Neuronal stem cell (in vitro differentiated cells): ENCODE measurements around the gene LAMP1.
A peak's percentile ranks its signal among the peaks of the same experiment; 100 is the strongest.

Experiments used
- DNase-seq: peaks from one replicate; pipeline ENCODE4 v3.0.0-alpha.2; 2013; ENCODE audit warnings: low spot score
- H2AFZ ChIP-seq: one replicate; pipeline ENCODE4 v1.6.1; 2013; ENCODE audit warnings: mild to moderate bottlenecking, low read length, inconsistent platforms
- H2AK5ac ChIP-seq: 2 replicates; pipeline ENCODE4 v1.6.1; 2013; ENCODE audit warnings: low read depth, mild to moderate bottlenecking, inconsistent platforms, low read length, moderate library complexity, mixed read lengths
- H2BK120ac ChIP-seq: 2 replicates; pipeline ENCODE4 v1.6.1; 2013; ENCODE audit warnings: low read depth, mild to moderate bottlenecking, inconsistent platforms, low read length, moderate library complexity, mixed read lengths
- H2BK12ac ChIP-seq: one replicate; pipeline ENCODE4 v1.6.1; 2013; ENCODE audit warnings: low read length, inconsistent platforms
- H2BK15ac ChIP-seq: 2 replicates; pipeline ENCODE4 v1.6.1; 2013; ENCODE audit warnings: mild to moderate bottlenecking, low read length, inconsistent platforms, mixed read lengths
- H2BK5ac ChIP-seq: one replicate; pipeline ENCODE4 v1.6.1; 2013; ENCODE audit warnings: inconsistent platforms, mild to moderate bottlenecking, low read length, moderate library complexity
- H3K14ac ChIP-seq: one replicate; pipeline ENCODE4 v1.6.1; 2013; ENCODE audit warnings: low read length, inconsistent platforms
- H3K18ac ChIP-seq: 2 replicates; pipeline ENCODE4 v1.6.1; 2013; ENCODE audit warnings: low read length, inconsistent platforms
- H3K23ac ChIP-seq: 2 replicates; pipeline ENCODE4 v1.6.1; 2013; ENCODE audit warnings: low read depth, mild to moderate bottlenecking, mixed read lengths, low read length, inconsistent platforms; ENCODE audit not compliant: poor library complexity
- H3K27ac ChIP-seq: replicated peaks from 3 replicates; pipeline ENCODE4 v1.5.1; 2013; ENCODE audit warnings: low read length, inconsistent platforms
- H3K27me3 ChIP-seq, 3 experiments: 2 replicates each; pipeline ENCODE4 v1.6.1; 2013; ENCODE audit warnings: low read length in 3 of 3, mild to moderate bottlenecking in 2 of 3, inconsistent platforms in 1 of 3, low read depth in 1 of 3, mixed read lengths in 1 of 3, moderate library complexity in 1 of 3; ENCODE audit not compliant: control insufficient read depth in 3 of 3, insufficient read depth in 3 of 3
- H3K36me3 ChIP-seq, 2 donors: replicated peaks in 1 of 2; 2 replicates each; pipeline ENCODE4 v1.6.1; 2013; ENCODE audit warnings: low read length in 2 of 2; ENCODE audit not compliant: control insufficient read depth in 2 of 2, insufficient read depth in 2 of 2
- H3K4ac ChIP-seq: 2 replicates; pipeline ENCODE4 v1.6.1; 2013; ENCODE audit warnings: inconsistent platforms, mild to moderate bottlenecking, low read length, moderate library complexity
- H3K4me1 ChIP-seq, 2 donors: 1 replicate in 1 of 2; 2 replicates in 1 of 2; pipeline ENCODE4 v1.6.1; 2013; ENCODE audit warnings: low read length in 2 of 2, low read depth in 1 of 2; ENCODE audit not compliant: control insufficient read depth in 2 of 2, insufficient read depth in 1 of 2
- H3K4me2 ChIP-seq: one replicate; pipeline ENCODE4 v1.6.1; 2013; ENCODE audit warnings: mild to moderate bottlenecking, low read length, inconsistent platforms; ENCODE audit not compliant: insufficient read depth, poor library complexity, severe bottlenecking
- H3K4me3 ChIP-seq, 2 donors: 2 replicates each; pipeline ENCODE4 v1.5.1; 2013; ENCODE audit warnings: low read length in 2 of 2, mild to moderate bottlenecking in 2 of 2, inconsistent platforms in 1 of 2, moderate library complexity in 1 of 2
- H3K79me1 ChIP-seq: one replicate; pipeline ENCODE4 v1.6.1; 2013; ENCODE audit warnings: low read depth, mild to moderate bottlenecking, inconsistent platforms, low read length, moderate library complexity
- H3K9ac ChIP-seq: one replicate; pipeline ENCODE4 v1.6.1; 2013; ENCODE audit warnings: mild to moderate bottlenecking, low read depth, low read length, inconsistent platforms; ENCODE audit not compliant: poor library complexity
- H3K9me3 ChIP-seq, 2 donors: replicated peaks in 1 of 2; 2 replicates each; pipeline versions ENCODE3 to v1.6.1; 2013; ENCODE audit warnings: low read length in 2 of 2, mild to moderate bottlenecking in 2 of 2, inconsistent platforms in 1 of 2, low read depth in 1 of 2, mixed read lengths in 1 of 2, moderate library complexity in 1 of 2; ENCODE audit not compliant: control insufficient read depth in 2 of 2, insufficient read depth in 1 of 2
- H4K8ac ChIP-seq: one replicate; pipeline ENCODE4 v1.6.1; 2013; ENCODE audit warnings: low read depth, mild to moderate bottlenecking, inconsistent platforms, low read length, moderate library complexity
- H4K91ac ChIP-seq: one replicate; pipeline ENCODE4 v1.6.1; 2013; ENCODE audit warnings: low read length, low read depth, mild to moderate bottlenecking, inconsistent platforms; ENCODE audit not compliant: poor library complexity
- WGBS, 2 donors: extraction: QIAGEN DNeasy Blood & Tissue Kit; methylation state at CpG; one replicate each; pipeline ENCODE4 v1.1.7; 2013; ENCODE audit warnings: missing lambda C conversion rate in 2 of 2, mixed read lengths in 1 of 2; ENCODE audit not compliant: insufficient read length in 2 of 2, insufficient replicate concordance in 1 of 2; ENCODE audit errors: extremely low coverage in 2 of 2; 5-methylcytosine and 5-hydroxymethylcytosine counted together

LAMP1 gene

DNA sequence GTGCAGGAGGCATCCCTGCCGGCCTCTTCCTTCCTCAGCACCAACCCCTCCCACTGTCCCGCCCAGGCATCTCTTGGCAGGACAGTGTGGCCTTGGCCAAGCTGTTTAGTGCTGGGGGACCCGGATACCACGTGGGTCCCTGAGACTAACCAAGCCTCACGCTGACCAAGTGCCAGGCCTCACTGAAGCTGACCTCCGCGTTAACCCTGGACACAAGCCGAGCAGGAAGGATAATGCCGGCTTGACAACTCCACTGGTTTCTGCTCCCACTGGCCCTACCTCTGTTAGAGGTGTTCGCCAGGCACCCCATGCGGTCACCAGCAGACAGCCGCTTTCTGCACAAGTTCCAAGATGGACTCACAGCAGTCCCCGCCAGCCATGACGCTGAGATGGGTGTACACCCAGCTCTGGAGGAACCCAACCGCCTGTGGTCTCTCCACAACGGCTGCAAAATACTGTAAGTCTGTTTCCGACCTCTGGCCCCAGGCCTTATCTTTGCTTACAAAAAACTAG is 54.5 kb downstream of the LAMP1 start:
- H3K4me3 ChIP-seq = no peak overlapping the region
- H3K4ac ChIP-seq = no peak overlapping the region
- peaks cover 6% of the 10 kb centered on the region for H3K79me1 ChIP-seq
- H2BK5ac ChIP-seq = peak overlapping the region; percentile 0
- no peak overlapping the region for H3K14ac ChIP-seq
- WGBS, 2 donors = no CpG with 5 or more reads among the region's 17 CpGs
- no peak overlapping the region for H2BK120ac ChIP-seq
- no peak overlapping the region for H2AFZ ChIP-seq
- DNase-seq = no peak
- no peak overlapping the region for H3K4me2 ChIP-seq
- no peak overlapping the region for H3K9ac ChIP-seq
- H3K23ac ChIP-seq = no peak overlapping the region
- H2BK12ac ChIP-seq = no peak overlapping the region
- peak overlapping the region; percentile 52 for H4K8ac ChIP-seq
- peaks cover 18 to 37% of the 10 kb centered on the region in 2 donors for H3K36me3 ChIP-seq
- peak overlapping the region; percentile 7 for H3K18ac ChIP-seq
- H3K9me3 ChIP-seq = peaks cover 5 to 6% of the 10 kb centered on the region in 2 donors
- H2AK5ac ChIP-seq = no peak overlapping the region
- H3K4me1 ChIP-seq = no peaks in the 10 kb centered on the region
- no peak overlapping the region for H3K27ac ChIP-seq
- no peak overlapping the region for H2BK15ac ChIP-seq
- H4K91ac ChIP-seq = no peak overlapping the region
- no peaks in the 10 kb centered on the region for H3K27me3 ChIP-seq

DNA sequence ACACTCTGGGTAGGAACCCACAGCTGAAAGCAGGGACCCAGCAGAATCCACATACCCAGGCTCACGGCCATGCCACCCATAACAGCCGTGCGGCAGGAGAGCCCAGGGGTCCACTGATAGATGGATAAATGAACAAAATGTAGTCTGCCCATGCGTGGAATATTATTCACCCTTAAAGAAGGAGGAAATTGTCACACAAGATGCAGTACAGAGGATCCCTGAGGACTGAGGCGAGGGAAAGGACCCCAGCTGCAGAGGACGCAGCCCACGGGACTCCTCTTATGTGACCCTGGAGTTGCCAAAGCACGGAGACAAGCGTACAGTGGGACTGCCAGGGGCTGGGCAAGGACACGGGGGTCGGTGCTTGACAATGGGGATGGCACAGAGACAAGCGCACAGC is 56.2 kb downstream of the LAMP1 start:
- no peak overlapping the region for H3K4ac ChIP-seq
- no peak overlapping the region for H3K9ac ChIP-seq
- H3K36me3 ChIP-seq = peaks cover 18 to 32% of the 10 kb centered on the region in 2 donors
- no peak overlapping the region for H2BK120ac ChIP-seq
- no peak overlapping the region for H2AFZ ChIP-seq
- no peak overlapping the region for H3K14ac ChIP-seq
- H2AK5ac ChIP-seq = no peak overlapping the region
- no peaks in the 10 kb centered on the region for H3K27me3 ChIP-seq
- H2BK12ac ChIP-seq = no peak overlapping the region
- no peaks in the 10 kb centered on the region for H3K4me1 ChIP-seq
- H2BK15ac ChIP-seq = no peak overlapping the region
- no peak overlapping the region for H3K4me2 ChIP-seq
- H3K4me3 ChIP-seq = no peak overlapping the region
- no peak overlapping the region for H4K8ac ChIP-seq
- H2BK5ac ChIP-seq = no peak overlapping the region
- H4K91ac ChIP-seq = no peak overlapping the region
- no peak overlapping the region for H3K18ac ChIP-seq
- peaks cover 6% of the 10 kb centered on the region for H3K79me1 ChIP-seq
- H3K9me3 ChIP-seq = peaks cover 0 to 3% of the 10 kb centered on the region in 2 donors
- H3K27ac ChIP-seq = no peak overlapping the region
- no peak overlapping the region for H3K23ac ChIP-seq
- DNase-seq = no peak
- no CpG with 5 or more reads among the region's 12 CpGs for whole genome bisulfite sequencing, 2 donors

DNA sequence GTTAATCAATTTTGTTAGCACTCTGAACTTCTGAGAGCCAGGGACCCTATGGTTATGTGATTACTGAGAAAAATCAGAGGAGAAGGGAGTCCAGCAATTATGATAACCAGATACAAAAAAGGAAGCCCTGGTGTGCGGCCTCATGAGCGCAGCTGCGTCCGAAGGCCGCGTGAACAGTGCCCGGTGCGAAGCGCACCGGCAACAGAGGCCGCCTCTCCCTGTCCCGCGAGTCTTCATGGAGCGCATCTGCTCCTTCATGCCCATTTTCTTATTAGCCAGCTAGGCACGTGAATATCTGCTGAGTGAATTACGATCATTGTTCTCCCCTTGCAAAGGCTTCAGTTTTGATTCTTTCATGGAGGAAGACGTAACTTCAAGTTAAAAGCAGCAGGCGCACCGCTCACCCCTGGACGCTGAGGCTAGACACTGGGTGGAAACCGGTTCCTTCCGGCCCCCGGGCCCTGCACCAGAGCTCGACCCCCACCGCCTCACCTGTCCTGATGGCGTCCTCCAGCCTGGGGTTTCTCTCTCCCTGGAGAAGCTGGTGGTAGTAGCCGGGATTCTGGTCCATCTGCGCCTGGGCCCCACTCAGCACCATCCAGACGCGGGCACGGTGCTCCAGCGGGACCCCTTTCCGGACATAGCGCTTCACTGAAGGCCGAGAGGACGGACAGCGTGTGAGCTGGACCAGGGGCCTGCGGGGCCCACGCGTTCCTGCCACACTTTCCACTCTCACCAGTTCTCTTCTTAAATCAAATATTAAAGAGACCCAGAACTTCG is 58.0 kb downstream of the LAMP1 start:
- H3K4ac ChIP-seq = no peak overlapping the region
- no peak overlapping the region for H3K27ac ChIP-seq
- no peak overlapping the region for H3K4me3 ChIP-seq
- H4K91ac ChIP-seq = no peak overlapping the region
- no peaks in the 10 kb centered on the region for H3K27me3 ChIP-seq
- H3K36me3 ChIP-seq = peaks cover 10 to 17% of the 10 kb centered on the region in 2 donors
- no peak overlapping the region for H3K18ac ChIP-seq
- H3K9me3 ChIP-seq = no peaks in the 10 kb centered on the region
- no peak overlapping the region for H3K4me2 ChIP-seq
- H3K23ac ChIP-seq = no peak overlapping the region
- peak overlapping the region; percentile 10 for H2BK12ac ChIP-seq
- H2BK5ac ChIP-seq = no peak overlapping the region
- no peak overlapping the region for H2AFZ ChIP-seq
- H3K4me1 ChIP-seq = no peaks in the 10 kb centered on the region
- H2AK5ac ChIP-seq = no peak overlapping the region
- WGBS, 2 donors = no CpG with 5 or more reads among the region's 41 CpGs
- no peak for DNase-seq
- H3K9ac ChIP-seq = no peak overlapping the region
- H3K14ac ChIP-seq = no peak overlapping the region
- no peak overlapping the region for H2BK120ac ChIP-seq
- peaks cover 6% of the 10 kb centered on the region for H3K79me1 ChIP-seq
- H4K8ac ChIP-seq = no peak overlapping the region
- H2BK15ac ChIP-seq = no peak overlapping the region

DNA sequence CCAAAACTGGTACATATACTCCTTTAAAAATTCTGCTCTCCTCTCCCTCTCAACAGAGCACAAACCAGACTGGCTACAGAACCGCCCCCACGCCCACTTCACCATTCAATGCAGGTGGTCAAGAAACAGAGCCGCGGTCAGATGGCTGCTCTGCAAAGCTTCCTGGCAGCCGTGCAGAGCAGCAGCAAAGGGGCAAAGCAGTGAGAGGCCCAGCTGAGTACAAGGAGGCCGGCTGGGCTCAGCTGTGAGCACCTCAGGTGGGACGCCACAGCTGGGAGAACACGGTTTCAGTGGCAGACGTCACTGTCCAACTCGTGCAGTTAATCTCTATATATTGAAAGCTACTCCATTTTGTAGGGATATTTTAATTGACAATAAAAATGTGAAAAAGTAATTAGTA is 58.6 kb downstream of the LAMP1 start:
- Histone ChIP-seq H3K9me3 (no peaks in the 10 kb centered on the region), H3K4me2 (no peak overlapping the region), H2BK15ac (no peak overlapping the region), H2AFZ (no peak overlapping the region), H3K4me1 (no peaks in the 10 kb centered on the region), H3K14ac (no peak overlapping the region), H3K4ac (no peak overlapping the region), H3K23ac (no peak overlapping the region), H3K79me1 (peaks cover 3% of the 10 kb centered on the region), H2AK5ac (no peak overlapping the region), H2BK5ac (no peak overlapping the region), H3K27me3 (no peaks in the 10 kb centered on the region), H2BK12ac (no peak overlapping the region), H3K36me3 (peaks cover 5 to 16% of the 10 kb centered on the region in 2 donors), H3K18ac (no peak overlapping the region), H4K91ac (no peak overlapping the region), H3K4me3 (no peak overlapping the region), H3K27ac (no peak overlapping the region), H4K8ac (no peak overlapping the region), H2BK120ac (no peak overlapping the region), H3K9ac (no peak overlapping the region)
- DNase-seq = no peak
- WGBS, 2 donors = no CpG with 5 or more reads among the region's 10 CpGs
